GM21381 (cell line): ENCODE measurements around the gene LMAN1L.

Source experiments
- ATAC-seq: cut with Tn5 transposase; IDR thresholded peaks from one replicate; pipeline ENCODE4 v1.9.1; 2021; ENCODE audit warnings: mild to moderate bottlenecking, moderate library complexity; ENCODE audit not compliant: unreplicated experiment

The LMAN1L gene

GRCh38 chr15:74812533-74812932 is at the start of gene LMAN1L:
TSS of gene LMAN1L (plus strand) at chr15:74812835. CDS start at chr15:74812855, 20 bp downstream.
- ATAC-seq, result no peak

- no peak for ATAC-seq
Measured at GRCh38 chr15:74763416-74763815, 49.2 kb upstream of the LMAN1L start.

GRCh38 chr15:74767167-74768098 is 45.2 kb upstream of the LMAN1L start:
- no peak for ATAC-seq

GRCh38 chr15:74768099-74768770 is 44.4 kb upstream of the LMAN1L start:
- no peak for ATAC-seq

GRCh38 chr15:74768771-74769342 is 43.8 kb upstream of the LMAN1L start:
- no peak for ATAC-seq

- ATAC-seq, result no peak
Measured at GRCh38 chr15:74769463-74770025, 43.1 kb upstream of the LMAN1L start.

- no peak for ATAC-seq
Measured at GRCh38 chr15:74770211-74770903, 42.3 kb upstream of the LMAN1L start.

GRCh38 chr15:74773329-74773728 is 39.3 kb upstream of the LMAN1L start:
- ATAC-seq, result no peak

GRCh38 chr15:74773731-74774252 is 38.8 kb upstream of the LMAN1L start:
- no peak for ATAC-seq

- ATAC-seq, result no peak
Measured at GRCh38 chr15:74775132-74775562, 37.5 kb upstream of the LMAN1L start.

GRCh38 chr15:74775894-74776293 is 36.7 kb upstream of the LMAN1L start:
- ATAC-seq, result no peak

GRCh38 chr15:74776821-74777768 is 35.5 kb upstream of the LMAN1L start:
- no peak for ATAC-seq

GRCh38 chr15:74777769-74778598 is 34.7 kb upstream of the LMAN1L start:
- ATAC-seq, result no peak

GRCh38 chr15:74778599-74778970 is 34.0 kb upstream of the LMAN1L start:
- ATAC-seq, result no peak

- no peak for ATAC-seq
Measured at GRCh38 chr15:74779162-74779648, 33.4 kb upstream of the LMAN1L start.

- no peak for ATAC-seq
Measured at GRCh38 chr15:74780523-74781430, 31.9 kb upstream of the LMAN1L start.
